ENCODE results near the gene SLC24A3.

DNA sequence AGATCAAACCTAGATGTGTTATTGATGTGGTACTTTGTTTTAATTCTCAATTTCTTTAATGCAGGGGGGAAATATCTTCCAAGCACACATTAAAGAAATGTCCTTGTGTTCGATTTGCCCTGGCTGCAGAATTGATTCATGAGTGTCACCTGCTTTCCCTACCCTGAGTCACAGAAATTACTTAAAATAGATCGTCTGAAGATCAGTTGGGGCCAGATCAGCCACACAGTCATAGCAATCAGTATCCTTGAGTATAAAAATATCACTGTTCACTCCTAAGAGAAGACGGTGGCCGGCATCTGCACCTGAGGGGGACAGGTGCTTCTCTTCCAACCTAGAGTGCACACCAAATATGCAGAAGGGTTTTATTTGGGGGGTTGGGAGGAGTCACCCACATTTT lies 430.4 kb downstream of the SLC24A3 start:
- TF ChIP-seq, protein P1, sequence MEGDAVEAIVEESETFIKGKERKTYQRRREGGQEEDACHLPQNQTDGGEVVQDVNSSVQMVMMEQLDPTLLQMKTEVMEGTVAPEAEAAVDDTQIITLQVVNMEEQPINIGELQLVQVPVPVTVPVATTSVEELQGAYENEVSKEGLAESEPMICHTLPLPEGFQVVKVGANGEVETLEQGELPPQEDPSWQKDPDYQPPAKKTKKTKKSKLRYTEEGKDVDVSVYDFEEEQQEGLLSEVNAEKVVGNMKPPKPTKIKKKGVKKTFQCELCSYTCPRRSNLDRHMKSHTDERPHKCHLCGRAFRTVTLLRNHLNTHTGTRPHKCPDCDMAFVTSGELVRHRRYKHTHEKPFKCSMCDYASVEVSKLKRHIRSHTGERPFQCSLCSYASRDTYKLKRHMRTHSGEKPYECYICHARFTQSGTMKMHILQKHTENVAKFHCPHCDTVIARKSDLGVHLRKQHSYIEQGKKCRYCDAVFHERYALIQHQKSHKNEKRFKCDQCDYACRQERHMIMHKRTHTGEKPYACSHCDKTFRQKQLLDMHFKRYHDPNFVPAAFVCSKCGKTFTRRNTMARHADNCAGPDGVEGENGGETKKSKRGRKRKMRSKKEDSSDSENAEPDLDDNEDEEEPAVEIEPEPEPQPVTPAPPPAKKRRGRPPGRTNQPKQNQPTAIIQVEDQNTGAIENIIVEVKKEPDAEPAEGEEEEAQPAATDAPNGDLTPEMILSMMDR (IDR thresholded peaks at IDR 0.05) = no peak
- no peak for TF ChIP-seq POLR2A (IDR thresholded peaks at IDR 0.05)
- TF ChIP-seq POLR2AphosphoS5 (IDR thresholded peaks at IDR 0.05) = no peak
- TF ChIP-seq EP300 (IDR thresholded peaks at IDR 0.05) = no peak

Measured in sigmoid colon (tissue), 4 donors.